RKO (cell line): ENCODE results near the gene EVA1C.
"Not testable (repeated sequence)": the region's sequence is repeated elsewhere in the genome, so short reads cannot be mapped to it uniquely, and the experiment has no call there.

ENCODE experiments used
- DNase-seq: peaks from one replicate; pipeline ENCODE4 v3.0.0-alpha.2; 2016; ENCODE audit warnings: low spot score

The EVA1C gene

GRCh38 chr21:32462564-32462963 is 50.1 kb downstream of the EVA1C start:
- not testable (repeated sequence) for DNase-seq

GRCh38 chr21:32463367-32463766 is 50.9 kb downstream of the EVA1C start:
- DNase-seq = no peak

DNA sequence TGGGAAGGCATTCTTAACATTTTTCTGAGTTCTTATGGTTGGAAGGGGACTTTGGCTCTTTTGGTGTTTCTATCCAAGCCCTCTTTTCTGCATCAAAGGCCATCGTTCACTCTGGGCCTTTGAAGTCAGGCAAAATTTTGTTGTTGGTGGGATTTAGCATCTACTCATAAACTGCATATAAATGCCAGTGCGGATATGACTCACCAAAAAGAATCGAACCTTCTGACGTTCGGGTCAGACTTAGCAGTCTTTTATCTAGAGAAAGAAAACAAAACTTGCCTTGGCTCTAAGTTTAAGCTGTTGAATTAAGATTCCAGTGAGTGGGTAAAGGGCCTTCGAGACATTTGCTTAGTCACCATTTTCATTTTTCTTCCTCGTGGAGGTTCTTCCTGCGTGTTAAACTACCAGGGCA is 51.4 kb downstream of the EVA1C start:
- DNase-seq = no peak

DNA sequence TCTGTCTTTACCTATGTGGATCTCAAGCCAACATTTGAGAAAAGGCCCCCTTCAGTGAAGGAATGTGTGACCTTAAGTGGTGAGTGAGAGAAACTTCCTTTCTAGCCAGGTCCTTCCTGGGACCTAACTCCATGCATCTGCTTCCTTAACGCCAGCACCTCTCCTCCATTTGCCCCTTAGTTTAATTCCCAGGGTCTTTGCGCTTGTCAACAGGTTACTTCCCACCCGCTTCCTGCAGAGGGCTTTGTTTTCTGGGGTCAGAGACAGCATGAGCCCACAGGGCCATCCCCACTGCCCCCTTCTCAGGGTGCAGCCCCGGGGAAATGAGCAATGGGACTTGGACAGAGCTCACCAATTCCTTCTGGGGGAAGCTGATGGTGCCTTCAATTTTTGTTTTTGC is 54.8 kb downstream of the EVA1C start:
- DNase-seq = no peak

GRCh38 chr21:32468681-32469111 is 56.2 kb downstream of the EVA1C start:
- no peak for DNase-seq

- DNase-seq = no peak
Measured at GRCh38 chr21:32469628-32470027, 57.1 kb downstream of the EVA1C start.

GRCh38 chr21:32470206-32470605 is 57.7 kb downstream of the EVA1C start:
- DNase-seq = no peak

GRCh38 chr21:32472890-32473765 is 60.6 kb downstream of the EVA1C start:
- DNase-seq = no peak

- no peak for DNase-seq
Measured at GRCh38 chr21:32474179-32475059, 61.9 kb downstream of the EVA1C start.

GRCh38 chr21:32475162-32475812 is 62.8 kb downstream of the EVA1C start:
- DNase-seq = no peak

- DNase-seq = no peak
Measured at GRCh38 chr21:32476661-32477423, 64.3 kb downstream of the EVA1C start.

GRCh38 chr21:32477424-32477745 is 64.9 kb downstream of the EVA1C start:
- no peak for DNase-seq

GRCh38 chr21:32481875-32482408 is 69.4 kb downstream of the EVA1C start:
- DNase-seq = no peak

DNA sequence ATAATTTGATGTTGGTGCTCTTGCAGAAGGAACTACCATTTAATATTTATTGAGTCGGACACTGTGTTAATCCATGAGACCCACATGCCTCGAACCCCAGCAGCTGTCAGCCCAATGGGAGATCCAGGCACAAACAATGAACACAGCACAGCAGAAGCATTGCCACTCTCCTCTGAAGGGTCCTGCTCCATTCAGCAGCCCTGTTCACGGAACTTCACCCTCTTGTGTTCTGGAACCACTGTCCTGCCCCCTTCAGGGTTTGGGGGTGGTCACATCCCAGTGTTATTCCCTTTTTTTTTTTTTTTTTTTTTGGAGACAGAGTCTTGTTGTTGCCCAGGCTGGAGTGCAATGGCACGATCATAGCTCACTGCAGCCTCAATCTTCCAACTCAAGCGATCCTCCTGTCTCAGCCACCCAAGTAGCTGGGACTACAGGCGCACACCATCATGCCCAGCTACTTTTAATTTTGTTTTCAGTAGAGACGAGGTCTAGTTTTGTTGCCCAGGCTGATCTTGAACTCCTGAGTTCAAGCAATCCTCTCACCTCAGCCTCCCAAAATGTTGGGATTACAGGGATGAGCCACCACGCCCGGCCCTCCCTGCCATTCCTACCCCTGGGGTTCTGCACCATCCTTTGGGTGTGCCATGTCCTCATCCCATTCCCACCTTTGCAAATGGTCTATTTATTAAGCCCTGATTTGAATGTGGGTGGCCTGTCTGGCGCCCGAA is 70.2 kb downstream of the EVA1C start:
- no peak for DNase-seq

- no peak for DNase-seq
Measured at GRCh38 chr21:32483293-32483595, 70.7 kb downstream of the EVA1C start.

- no peak for DNase-seq
Measured at GRCh38 chr21:32484706-32485380, 72.3 kb downstream of the EVA1C start.

DNA sequence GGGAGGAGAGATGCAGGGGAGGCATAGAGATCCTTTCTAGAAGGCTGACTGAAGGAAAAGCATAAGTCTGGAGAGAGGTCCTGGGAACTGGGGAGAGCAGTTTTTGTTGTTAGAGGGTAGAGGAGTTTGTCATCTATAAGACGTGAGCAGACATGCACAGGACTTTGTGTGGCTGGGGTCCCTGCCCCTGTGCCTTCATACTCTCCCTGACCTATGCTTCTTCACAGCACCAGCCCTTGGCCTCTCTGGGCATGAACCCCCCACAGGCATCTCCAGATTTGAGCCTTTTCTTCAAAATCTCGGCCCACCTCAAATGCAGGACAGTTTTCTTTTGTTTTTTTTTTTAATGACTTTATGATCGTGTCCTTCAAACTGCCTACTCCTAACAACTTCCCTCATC is 79.9 kb downstream of the EVA1C start:
- no peak for DNase-seq

GRCh38 chr21:32494934-32495709 is 82.6 kb downstream of the EVA1C start:
- DNase-seq = no peak

GRCh38 chr21:32496568-32496967 is 84.1 kb downstream of the EVA1C start:
- DNase-seq = no peak
